HG03342 (cell line): Measurements from ENCODE around the gene PELI3.
"Not testable (repeated sequence)": the region's sequence is repeated elsewhere in the genome, so short reads cannot be mapped to it uniquely, and the experiment has no call there.

ENCODE experiments used
- ATAC-seq: cut with Tn5 transposase; IDR thresholded peaks from one replicate; pipeline ENCODE4 v1.9.1; 2021; ENCODE audit warnings: mild to moderate bottlenecking, moderate library complexity; ENCODE audit not compliant: unreplicated experiment

Gene PELI3

DNA sequence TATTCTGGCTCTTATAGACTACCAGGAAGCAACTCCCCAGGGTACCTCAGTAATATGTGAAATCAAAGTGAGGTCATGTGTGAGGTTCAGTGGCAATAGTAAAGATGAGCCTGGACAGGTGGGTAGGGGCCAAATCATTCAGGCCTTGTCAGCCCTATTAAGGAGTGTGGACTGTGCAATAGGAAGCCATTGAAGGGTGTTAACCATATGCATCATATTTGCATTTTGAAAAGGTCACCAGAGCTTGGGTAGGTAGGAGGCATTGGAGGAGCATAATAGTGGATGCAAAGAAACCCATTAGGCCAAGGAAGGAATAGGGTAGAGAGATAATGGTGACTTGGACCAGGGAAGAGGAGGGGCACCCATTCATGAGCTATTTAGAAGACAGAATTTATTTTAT lies 19.7 kb upstream of the PELI3 start:
- ATAC-seq: no peak

DNA sequence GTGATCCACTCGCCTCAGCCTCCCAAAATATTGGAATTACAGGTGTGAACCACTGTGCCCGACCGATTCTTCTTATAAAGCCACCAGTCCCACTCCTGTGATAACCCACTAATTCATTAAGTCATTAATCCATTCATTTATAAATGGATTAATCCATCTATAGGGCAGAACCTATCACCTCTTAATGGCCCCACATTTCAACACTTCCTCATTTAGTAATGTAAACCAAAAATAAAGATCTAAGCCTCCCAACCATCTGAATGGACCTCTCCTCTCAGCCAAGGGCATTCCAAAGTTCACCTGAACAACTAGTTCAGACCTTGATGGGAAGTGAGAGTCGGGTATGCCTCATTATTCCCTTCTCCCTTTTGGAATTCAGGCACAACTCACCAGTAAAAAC lies 18.2 kb upstream of the PELI3 start:
- ATAC-seq: no peak

DNA sequence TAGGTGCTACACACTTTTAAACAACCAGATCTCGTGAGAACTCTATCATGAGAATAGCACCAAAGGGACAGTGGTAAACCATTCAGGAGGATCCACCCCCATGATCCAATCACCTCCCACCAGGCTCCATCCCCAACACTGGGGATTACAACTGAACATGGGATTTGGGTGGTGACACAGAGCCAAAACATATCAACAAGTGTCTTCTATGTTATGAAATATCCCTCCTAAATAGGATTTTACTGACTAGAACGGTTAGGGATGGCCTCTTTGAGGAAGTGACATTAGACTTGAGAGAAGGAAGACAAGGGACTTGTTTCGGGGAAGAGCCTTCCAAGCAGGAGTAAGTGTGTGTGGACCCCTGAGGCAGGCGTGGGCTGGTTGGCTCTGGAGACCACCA lies 16.1 kb upstream of the PELI3 start:
- ATAC-seq: no peak

DNA sequence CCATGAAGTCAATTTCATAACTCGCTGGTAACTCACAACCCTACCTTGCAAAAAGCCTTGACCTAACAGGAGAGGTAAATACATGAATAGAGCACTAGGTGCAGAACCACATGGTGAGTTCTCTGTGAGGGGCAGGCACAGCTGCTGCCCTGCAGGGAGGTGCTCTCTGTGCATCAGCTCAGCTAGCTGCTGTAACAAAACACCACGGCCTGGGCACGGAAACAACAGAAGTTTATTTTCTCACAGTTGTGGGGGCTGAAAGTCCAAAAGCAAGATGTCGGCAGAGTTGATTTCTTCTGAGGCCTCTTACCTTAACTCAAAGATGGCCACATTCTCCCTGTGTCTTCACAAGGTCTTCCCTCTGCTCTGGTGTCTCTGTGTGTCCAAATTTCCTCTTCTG lies 15.0 kb upstream of the PELI3 start:
- no peak for ATAC-seq

DNA sequence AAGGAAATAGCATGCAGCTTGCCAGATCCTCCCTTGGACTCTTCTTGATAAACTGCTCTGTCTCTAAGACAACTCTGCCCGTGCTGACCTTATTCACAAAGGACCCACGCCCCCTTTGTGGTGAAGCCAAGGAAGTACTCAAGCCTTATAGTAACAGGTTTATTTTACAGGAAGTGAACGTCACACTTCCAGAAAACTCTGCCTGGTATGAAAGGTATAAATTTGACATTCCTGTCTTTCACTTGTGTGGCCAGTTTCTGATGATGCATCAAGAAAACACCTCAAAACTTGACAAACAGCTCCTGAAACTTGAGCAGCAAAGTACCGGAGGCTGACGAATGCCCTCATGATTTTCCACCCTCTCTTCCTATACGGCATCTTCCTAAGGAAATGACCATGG lies 12.5 kb upstream of the PELI3 start:
- no peak for ATAC-seq

DNA sequence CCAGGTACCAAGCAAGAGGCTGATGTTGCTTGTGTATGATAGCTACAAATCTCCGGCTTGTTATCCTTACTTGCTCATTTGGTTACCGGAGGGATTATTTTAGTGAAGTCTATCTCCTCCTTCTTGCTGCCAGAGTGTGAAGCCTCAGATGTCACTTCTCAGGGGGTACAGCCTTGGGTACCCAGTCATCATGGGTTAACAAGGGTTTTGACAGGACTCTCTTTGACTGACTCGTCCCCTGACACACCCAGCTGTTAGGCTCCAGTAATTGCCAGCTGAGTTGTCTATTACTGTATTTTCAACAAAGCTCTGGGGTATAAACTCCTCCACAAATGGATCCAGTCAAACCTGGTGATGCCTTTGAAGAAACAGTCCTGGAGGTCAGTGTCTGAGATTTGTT lies 11.9 kb upstream of the PELI3 start:
- no peak for ATAC-seq

DNA sequence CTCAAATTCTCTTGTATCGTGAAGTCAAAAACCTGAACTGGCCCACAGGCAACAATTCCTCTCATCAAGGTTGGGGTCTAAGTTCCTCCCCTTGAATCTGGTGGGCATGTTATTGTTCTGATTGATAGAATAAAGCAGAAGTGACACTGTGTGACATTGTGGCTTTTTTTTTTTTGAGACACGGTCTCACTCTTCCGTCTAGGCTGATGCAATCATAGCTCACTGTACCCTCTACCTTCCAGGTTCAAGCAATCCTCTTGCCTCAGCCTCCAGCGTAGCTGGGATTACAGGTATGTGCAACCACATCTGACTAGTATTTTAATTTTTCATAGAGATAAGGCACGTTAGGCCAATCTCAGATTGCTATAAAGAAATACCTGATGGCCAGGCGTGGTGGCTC lies 8.9 kb upstream of the PELI3 start:
- ATAC-seq: no peak

DNA sequence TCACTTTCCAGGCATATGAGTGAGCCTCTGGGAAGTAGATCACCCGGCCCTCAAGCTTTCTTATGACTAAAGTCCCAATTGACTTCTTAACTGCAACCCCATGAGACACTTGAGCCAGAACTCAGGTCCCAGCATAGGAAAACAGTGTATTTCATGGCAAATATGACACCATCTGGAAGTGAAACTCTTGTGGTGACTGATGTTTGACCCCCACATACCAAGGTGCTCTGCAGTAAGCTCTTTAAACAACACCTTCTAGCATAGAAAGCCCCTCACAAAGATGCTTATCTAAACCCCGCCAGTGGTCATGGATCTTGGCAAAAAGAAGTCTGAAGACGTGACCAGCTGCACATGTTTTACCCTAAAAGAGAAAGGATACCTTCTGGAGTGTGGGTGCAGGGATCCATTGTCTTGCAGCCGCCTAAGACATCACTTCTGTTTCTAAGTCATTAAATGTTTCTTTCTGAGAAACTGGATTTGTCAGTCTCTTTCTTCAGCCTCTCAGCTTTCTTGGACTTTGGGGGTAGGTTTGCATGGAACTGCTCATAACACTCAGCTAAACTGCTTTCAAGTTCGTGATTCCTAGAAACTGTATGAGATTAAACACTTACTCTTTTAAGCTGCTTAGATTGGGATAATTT lies 7.4 kb upstream of the PELI3 start:
- ATAC-seq: no peak

DNA sequence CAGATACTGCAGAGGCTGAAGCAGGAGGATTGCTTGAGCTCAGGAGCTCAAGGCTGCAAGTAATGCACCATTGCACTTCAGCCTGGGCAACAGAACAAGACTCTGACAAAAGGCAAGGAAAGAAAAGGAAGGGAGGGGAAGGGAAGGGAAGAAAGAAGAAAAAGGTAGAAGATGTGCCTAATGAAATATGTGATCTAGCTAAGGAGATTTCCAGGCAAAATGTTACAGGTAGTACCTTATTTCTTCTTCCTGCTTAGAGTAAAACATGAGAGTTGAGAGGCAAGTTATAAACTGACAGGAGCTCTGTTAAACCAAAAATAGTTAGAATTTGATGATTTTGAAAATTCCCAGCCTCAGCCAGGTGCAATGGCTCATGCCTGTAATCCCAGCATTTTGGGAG lies 4.7 kb upstream of the PELI3 start:
- no peak for ATAC-seq

DNA sequence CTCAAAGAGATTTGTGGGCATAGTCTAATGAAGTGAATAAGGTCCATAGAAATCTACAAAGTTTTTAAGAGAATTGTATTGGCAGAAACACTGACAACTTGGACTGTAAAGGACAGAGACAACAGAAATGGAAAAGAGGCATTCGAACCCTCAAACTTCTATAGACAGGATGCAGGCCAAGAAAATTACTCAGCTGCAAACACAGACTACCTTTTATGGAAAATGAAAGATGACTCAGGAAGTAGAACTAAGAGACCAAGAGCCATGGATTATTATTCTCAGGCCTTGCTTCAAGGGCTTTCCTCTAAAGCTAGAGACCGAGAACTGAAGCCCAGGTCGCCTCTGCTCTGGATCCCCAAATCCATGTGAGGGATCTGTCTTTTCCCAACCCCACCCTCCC lies 3.8 kb upstream of the PELI3 start:
- ATAC-seq: no peak

DNA sequence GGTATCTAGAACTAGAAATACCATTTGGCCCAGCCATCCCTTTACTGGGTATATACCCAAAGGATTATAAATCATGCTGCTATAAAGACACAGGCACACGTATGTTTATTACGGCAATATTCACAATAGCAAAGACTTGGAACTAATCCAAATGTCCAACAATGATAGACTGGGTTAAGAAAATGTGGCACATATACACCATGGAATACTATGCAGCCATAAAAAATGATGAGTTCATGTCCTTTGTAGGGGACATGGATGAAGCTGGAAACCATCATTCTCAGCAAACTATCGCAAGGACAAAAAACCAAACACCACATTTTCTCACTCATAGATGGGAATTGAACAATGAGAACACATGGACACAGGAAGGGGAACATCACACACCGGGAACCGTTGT lies 2.6 kb upstream of the PELI3 start:
- ATAC-seq: not testable (repeated sequence)

DNA sequence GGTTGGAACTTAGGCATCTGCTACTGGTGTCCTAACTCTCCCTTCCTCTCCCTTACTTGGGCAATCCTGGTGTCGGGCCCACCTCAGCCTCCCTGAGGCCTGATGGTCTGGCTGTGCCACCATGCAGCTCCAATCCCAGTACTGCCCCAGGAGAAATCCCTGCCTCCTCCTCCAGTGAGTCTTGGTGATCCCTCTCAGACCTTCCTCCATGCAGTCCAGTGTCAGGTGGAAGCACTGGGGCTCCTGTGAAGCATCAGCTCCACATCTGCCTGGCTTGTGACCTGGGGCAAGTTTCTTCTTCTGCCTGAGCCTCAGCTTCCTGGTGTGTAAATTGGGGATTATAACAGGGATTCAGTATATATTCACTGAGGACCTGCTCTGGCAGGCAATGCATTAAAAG lies 1.8 kb upstream of the PELI3 start:
- no peak for ATAC-seq

DNA sequence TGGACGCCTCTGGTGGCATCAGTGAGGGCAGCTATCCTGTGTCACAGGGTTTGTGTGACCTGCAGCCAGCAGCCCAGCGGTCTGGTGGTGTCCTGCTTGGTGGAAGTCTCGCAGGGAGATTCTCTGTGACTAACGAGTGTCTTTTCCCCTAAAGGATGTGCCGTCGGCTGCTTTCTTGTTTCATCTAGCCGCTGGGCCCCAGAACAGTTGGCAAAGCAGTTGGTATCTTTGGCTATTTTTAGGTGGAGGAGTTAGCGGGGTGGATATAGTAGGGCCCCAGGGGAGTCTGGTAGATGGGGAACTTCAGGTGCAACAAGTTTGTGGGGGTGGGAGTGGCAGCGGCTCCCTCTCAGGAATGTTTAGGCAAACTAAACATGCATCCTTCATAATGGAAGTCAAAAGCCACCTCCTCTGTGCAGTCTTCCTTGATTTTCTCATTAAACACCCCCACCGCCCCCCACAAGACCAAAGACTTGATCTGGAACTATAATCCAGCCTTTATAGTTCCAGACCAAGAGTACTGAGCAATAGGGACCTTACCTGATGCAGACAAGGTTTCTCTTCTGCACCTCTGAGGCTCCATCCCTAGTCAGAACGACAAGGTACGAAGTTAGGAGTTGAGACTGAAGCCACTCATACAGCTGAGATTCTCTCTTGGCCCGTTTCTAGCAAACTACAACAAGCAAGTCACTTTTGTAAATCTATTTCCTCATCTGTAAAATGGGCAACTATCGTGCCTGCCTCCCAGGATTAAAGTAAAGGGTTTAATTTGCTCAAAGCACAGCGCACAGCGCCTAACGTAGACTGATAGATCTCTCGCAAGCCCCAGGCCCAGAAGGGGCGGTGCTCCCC lies 1.1 kb upstream of the PELI3 start:
- ATAC-seq: no peak

DNA sequence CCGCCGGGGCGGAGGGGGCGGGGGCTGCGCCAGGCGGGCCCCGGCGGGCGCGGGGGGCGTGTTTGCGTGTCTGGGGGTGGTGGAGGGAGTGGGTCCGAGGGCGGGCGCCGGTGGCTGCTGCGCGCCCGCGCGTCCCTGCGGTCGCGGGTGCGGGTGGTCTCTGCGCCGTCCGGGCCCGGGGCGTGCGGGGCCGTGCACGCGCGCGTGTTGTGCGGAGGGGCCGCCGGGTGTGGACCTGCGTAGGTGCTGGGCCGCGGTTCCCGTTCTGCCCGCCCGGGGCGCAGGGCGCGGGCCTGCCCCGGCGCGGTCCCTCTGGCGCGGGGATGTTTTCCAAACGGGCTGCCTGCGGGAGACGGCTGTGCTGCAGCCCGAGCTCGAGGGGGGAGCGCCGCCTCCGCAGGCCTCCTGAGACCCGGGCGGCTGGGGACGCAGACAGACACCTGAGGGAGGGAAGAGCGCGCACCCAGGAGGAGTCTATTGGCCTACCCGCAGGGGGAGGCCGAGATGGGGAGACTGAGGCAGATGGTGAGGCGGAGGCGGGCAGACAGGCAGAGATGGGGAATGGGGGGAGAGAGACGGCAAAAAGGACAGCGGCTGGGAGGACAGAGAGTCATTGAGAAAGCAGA lies 442 bp downstream of the PELI3 start:
- ATAC-seq: peak; percentile 39

DNA sequence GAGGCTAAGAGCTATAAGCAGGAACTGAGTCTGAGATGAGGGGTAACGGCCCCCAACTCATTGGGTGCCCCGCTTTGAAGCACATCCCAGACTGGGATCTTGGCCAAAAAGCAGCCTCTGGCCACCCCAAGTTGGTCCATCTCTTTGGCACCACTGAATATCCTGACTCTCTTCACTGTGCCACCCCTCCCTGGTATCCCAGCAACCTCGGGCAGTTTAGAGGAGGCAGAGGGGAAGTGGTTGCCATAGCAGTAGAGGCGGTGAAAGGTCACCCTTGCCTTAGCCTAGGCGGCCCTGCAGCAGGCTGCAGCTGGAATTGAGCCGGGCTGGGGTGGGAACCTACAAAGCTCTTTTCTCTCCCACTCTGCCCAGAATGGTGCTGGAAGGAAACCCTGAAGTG lies 1.1 kb downstream of the PELI3 start:
- no peak for ATAC-seq

DNA sequence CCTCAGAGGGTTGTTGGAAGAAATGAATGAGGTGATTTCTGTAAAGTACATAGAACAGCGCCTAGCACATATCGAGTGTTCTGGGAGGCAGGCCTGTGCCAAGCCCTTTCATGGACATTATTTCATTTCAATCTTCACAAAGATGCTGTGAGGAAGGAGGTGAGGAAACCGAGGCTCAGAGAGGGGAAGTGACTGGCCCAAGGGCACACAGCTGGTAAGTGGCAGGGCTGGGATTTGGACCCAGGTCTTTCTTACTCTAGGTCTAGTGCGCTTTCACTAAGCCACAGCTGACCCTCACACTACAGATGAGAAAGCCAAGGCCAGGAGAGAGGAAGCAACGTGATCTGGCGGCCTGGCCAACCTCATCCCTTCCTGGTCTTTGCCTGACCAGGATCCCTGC lies 2.0 kb downstream of the PELI3 start:
- no peak for ATAC-seq

DNA sequence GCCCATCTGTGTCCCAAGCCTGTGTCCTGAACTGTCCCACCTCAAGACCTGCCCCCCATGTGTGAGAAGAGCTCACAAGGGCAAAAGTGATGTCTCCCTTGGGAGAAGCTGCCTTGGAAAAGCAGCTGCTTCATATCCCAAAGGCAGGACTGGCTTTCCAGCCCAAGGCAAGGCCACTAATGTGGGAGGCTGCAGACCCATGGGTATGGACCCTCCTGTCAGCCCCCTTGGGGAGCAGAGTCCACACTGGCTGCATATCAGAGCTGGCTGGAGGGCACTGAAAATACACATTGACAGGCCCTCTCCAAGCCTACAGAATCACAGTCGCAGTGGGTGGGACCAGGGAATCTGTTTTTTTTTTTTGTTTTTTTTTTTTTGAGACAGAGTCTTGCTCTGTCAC lies 2.7 kb downstream of the PELI3 start:
- ATAC-seq: no peak

DNA sequence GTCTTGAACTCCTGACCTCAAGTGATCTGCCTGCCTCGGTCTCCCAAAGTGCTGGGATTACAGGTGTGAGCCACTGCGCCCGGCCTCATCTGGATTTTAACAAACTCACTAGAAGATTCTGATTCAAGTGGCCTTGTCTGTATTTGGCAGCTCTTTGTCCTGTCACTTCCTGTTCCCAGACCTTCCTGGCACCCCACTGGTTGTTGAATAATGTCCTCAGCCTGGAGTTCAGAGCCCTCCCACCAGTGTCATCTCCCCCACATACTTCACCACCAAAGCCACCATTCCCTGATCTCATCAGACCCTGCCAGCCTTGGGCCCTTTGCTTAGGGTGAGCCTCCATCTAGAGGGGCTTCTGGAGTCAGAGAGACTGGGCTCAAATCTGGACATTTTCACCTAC lies 3.3 kb downstream of the PELI3 start:
- no peak for ATAC-seq

DNA sequence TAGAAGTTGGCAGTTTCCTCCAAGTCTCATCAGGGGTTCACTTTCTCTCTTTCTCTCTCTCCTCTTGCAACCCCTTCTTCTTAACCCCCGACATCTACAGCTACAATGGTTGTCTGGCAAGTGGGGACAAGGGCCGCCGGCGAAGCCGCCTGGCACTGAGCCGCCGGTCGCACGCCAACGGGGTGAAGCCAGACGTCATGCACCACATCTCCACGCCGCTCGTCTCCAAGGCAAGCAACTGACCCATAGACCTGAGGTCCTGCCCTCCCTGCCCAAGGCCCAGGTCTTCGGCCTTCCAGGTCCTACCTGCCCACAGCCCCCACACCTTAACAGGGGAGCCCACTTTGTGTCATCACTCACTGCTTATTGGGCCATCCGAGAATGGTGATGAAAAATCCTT lies 4.4 kb downstream of the PELI3 start:
- ATAC-seq: no peak

DNA sequence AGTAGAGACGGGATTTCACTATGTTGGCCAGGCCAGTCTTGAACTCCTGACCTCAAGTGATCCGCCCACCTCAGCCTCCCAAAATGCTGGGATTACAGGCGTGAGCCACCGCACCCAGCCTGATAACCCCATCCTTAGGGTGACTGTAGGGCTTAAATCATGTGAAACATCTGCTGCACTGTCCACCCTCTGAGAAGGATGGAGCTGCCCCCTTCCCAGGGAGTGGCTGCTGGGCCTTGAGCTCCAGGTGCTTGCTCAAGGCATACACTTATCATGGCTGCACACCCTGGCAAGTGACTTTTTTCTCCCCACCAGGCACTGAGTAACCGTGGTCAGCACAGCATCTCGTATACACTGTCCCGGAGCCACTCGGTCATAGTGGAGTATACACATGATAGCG lies 5.3 kb downstream of the PELI3 start:
- ATAC-seq: no peak

DNA sequence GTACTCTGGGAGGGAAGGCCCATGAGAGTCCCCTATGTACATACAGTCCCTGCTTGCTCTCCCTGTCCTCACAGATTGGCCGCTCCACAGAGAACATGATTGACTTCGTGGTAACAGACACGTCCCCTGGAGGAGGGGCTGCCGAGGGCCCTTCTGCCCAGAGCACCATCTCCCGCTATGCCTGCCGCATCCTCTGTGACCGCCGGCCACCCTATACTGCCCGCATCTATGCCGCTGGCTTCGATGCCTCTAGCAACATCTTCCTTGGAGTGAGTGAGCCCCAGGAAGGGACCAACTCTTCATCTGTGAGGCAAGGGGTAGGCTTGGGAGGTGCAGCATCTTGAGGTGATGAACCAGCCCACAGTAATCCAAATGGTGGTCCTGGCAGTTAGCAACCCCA lies 6.5 kb downstream of the PELI3 start:
- no peak for ATAC-seq
